Esophagus muscularis mucosa (tissue), 3 donors: ENCODE data around the gene RTP5.

Experiments
- CTCF ChIP-seq, 3 experiments: fragments of 200-600 bp in 2 of 3; fragments of 450-650 bp in 1 of 3; sonication (generic) in 2 of 3; IDR thresholded peaks; one replicate each; pipeline ENCODE4 v1.5.1; 2017 to 2019; ENCODE audit warnings: antibody characterized with exemption in 3 of 3, mild to moderate bottlenecking in 2 of 3, moderate library complexity in 1 of 3
- POLR2AphosphoS5 ChIP-seq, 2 donors: sonication (generic); formaldehyde crosslinking; IDR thresholded peaks; one replicate each; pipeline ENCODE4 v1.6.1; 2017; ENCODE audit warnings: antibody characterized with exemption in 2 of 2

GRCh38 chr2:241885946-241886643 lies 16.6 kb downstream of the RTP5 start:
- TF ChIP-seq CTCF (IDR thresholded peaks at IDR 0.05) = no peak
- no peak for TF ChIP-seq POLR2AphosphoS5 (IDR thresholded peaks at IDR 0.05)
